ENCODE results near the gene RGSL1. TPM values are rescaled to one million over a fixed set of nuclear protein-coding genes. Genes with fewer than 3 reads are reported as not detected.

Gene RGSL1
- total RNA-seq, 1 donor from 2014 or later: not detected

DNA sequence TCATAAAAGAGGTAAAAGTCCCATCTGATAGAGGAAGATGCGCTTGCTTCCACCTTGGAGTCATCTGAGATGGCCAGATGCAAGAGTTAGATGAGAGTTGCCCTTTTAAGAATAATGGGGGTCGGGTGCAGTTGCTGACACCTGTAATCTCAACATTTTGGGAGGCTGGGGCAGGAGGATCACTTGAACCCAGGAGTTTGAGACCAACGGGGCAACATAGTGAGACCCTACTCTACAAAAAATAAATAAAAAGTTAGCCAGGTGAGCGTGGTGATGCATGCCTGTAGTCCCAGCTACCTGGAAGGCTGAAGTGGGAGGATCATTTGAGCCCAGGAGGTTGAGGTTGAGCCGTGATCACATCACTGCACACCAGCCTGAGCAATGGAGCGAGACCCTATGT lies 36.0 kb upstream of the RGSL1 start:
- Histone ChIP-seq H3K27ac (replicated peaks) (no peak overlapping the region), H3K27me3 (ENCODE audit: low read depth) (peaks cover 15% of the 10 kb centered on the region), H3K36me3 (no peaks in the 10 kb centered on the region), H3K4me3 (no peak overlapping the region), H3K9me3 (replicated peaks) (no peaks in the 10 kb centered on the region), H3K4me1 (peaks cover 14% of the 10 kb centered on the region)
- no peak for DNase-seq
- TF ChIP-seq, protein P1, sequence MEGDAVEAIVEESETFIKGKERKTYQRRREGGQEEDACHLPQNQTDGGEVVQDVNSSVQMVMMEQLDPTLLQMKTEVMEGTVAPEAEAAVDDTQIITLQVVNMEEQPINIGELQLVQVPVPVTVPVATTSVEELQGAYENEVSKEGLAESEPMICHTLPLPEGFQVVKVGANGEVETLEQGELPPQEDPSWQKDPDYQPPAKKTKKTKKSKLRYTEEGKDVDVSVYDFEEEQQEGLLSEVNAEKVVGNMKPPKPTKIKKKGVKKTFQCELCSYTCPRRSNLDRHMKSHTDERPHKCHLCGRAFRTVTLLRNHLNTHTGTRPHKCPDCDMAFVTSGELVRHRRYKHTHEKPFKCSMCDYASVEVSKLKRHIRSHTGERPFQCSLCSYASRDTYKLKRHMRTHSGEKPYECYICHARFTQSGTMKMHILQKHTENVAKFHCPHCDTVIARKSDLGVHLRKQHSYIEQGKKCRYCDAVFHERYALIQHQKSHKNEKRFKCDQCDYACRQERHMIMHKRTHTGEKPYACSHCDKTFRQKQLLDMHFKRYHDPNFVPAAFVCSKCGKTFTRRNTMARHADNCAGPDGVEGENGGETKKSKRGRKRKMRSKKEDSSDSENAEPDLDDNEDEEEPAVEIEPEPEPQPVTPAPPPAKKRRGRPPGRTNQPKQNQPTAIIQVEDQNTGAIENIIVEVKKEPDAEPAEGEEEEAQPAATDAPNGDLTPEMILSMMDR (IDR thresholded peaks at IDR 0.05; ENCODE audit: borderline replicate concordance): no peak
- intact Hi-C loops (cut with micrococcal nuclease): no loop called here

DNA sequence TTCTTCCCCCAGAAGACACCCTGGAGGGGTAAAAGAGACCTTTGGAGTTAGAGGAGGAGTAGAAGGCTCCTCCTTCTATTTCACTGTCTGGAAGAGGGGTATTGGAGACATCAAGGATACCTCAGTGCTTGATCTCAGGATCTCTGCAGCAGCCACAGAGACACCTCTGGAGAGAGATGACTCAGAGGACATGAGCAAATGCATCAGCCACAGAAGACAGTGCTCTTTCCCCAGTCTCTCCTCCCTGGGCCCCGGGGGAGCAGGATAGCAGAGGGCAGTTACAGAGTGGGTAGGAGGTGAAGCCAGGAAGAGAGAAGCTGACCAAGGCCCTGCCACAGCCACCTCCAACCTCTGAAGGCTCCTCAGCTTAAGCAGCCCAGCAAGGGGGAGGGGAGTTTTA lies 34.2 kb upstream of the RGSL1 start:
- Histone ChIP-seq H3K9me3 (replicated peaks) (no peaks in the 10 kb centered on the region), H3K36me3 (no peaks in the 10 kb centered on the region), H3K27me3 (ENCODE audit: low read depth) (peaks cover 15% of the 10 kb centered on the region), H3K27ac (replicated peaks) (no peak overlapping the region), H3K4me3 (no peak overlapping the region), H3K4me1 (peaks cover 5% of the 10 kb centered on the region)
- DNase-seq: no peak
- intact Hi-C loops (cut with micrococcal nuclease): no loop called here
- TF ChIP-seq, protein P1 (IDR thresholded peaks at IDR 0.05; ENCODE audit: borderline replicate concordance): no peak

DNA sequence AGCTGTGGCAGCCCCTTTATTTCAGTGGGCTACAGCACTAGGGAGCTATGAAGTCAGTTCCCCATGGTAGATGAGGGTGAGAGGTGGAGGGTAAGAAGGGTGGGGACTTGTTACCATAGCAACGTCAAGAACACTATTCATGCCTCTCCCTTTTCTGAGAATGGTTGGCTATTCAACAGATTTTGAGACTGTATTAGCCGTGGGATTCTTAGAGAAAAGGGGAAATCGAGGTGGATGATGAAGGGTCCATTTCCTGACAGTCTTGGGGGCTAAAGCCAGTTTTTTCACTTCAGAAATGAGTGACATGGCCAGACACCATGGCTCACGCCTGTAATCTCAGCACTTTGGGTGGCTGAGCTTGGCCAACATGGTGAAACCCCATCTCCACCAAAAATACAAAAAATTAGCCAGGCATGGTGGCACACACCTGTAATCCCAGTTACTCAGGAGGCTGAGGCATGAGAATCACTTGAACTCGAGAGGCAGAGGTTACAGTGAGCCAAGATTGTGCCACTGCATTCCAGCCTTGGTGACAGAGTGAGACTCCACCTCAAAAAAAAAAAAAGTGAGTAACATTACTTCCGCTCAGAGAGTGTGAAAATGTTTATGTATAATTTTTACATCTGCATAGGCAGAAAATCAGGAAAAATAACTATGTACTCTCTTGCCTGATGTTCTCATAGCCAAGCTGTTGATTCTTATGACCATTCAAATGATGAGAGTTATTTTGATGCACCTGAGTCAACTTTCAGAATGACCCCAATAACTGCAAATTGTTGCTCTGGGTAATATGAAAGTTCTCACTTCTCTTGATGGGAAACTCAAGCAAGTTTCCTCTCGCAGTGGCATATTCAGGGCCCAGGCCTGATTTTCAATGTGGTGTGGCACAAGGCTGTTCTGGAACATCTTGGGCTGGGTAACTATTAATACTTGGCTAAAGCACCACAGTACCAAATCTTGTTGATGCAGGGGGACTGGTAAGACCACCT lies 23.2 kb upstream of the RGSL1 start:
- no peak overlapping the region for H3K4me3 ChIP-seq
- no peak overlapping the region for H3K27ac ChIP-seq (replicated peaks)
- intact Hi-C loops (cut with micrococcal nuclease): no loop called here
- TF ChIP-seq, protein P1 (IDR thresholded peaks at IDR 0.05; ENCODE audit: borderline replicate concordance): no peak
- H3K9me3 ChIP-seq (replicated peaks): no peaks in the 10 kb centered on the region
- peaks cover 7% of the 10 kb centered on the region for H3K27me3 ChIP-seq (ENCODE audit: low read depth)
- H3K36me3 ChIP-seq: no peaks in the 10 kb centered on the region
- H3K4me1 ChIP-seq: no peaks in the 10 kb centered on the region
- no peak for DNase-seq

DNA sequence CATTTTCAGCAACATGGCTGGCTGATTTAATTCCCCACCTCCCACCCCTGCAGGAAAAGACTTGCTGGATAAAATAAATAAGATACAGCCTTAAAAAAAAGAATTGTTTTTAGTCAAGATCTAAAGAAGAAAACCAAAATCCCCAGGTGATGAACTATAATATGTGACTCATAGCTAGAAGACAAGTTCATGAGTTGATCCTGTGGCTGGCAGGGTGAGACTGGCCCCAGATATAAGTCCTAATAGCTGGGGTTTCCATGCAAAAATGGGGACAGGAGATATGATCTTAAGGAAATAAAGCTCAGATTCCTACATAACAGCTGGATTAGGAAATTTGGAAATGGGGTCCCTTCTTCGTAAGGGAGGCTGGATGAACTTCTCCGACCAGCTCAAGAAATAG lies 21.9 kb upstream of the RGSL1 start:
- no peaks in the 10 kb centered on the region for H3K4me1 ChIP-seq
- no peak overlapping the region for H3K4me3 ChIP-seq
- H3K9me3 ChIP-seq (replicated peaks): no peaks in the 10 kb centered on the region
- no peak for DNase-seq
- H3K27me3 ChIP-seq (ENCODE audit: low read depth): peaks cover 13% of the 10 kb centered on the region
- H3K27ac ChIP-seq (replicated peaks): no peak overlapping the region
- no peaks in the 10 kb centered on the region for H3K36me3 ChIP-seq
- intact Hi-C loops (cut with micrococcal nuclease): no loop called here
- TF ChIP-seq, protein P1 (IDR thresholded peaks at IDR 0.05; ENCODE audit: borderline replicate concordance): no peak

DNA sequence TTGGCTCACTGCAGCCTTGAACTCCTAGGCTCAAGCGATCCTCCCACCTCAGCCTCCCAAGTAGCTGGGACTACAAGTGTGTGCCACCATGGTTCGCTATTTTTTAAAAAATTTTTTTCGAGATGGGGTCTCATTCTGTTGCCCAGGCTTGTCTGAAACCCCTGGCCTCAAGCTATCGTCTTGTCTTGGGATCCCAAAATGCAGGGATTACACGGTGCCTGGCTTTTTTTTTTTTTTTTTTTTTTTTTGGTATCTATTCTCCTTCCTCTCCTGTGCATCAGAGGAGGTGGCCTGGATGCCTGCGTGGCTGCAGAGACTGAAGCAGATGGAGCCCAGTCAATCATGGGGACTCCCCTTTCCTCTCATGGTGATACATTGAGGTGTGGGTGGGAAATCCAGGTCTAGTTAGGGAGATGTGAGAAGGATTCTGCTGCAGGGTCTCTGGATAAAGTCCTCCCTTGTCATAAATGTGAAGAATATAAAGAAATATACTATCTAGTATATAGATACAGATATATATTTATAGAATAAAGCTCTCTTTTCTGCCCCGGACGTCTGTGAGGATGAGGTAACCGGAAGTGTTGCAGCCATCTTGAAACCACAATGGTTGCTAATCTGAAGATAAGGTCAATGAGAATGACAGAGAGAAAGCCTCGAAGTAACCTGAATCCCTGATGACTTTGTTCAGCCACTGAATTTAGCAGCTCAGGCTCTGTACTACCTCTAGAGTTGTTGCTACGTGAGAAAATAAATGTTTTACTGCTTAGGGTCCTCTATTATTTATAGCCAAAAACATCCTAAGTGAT lies 19.5 kb upstream of the RGSL1 start:
- Histone ChIP-seq H3K4me3 (no peak overlapping the region), H3K27me3 (ENCODE audit: low read depth) (peaks cover 13% of the 10 kb centered on the region), H3K9me3 (replicated peaks) (no peaks in the 10 kb centered on the region), H3K4me1 (no peaks in the 10 kb centered on the region), H3K27ac (replicated peaks) (no peak overlapping the region), H3K36me3 (no peaks in the 10 kb centered on the region)
- TF ChIP-seq, protein P1 (IDR thresholded peaks at IDR 0.05; ENCODE audit: borderline replicate concordance): no peak
- intact Hi-C loops (cut with micrococcal nuclease): no loop called here
- no peak for DNase-seq

All from left ventricle myocardium inferior (tissue), 1 donor.